NCI-H128 (cell line): ENCODE results near the gene CPNE1.

Experiments
- DNase-seq: peaks from one replicate; lab custom pipeline; 2025; ENCODE audit not compliant: unreplicated experiment; lab: John Stamatoyannopoulos, UW

CPNE1 gene

DNA sequence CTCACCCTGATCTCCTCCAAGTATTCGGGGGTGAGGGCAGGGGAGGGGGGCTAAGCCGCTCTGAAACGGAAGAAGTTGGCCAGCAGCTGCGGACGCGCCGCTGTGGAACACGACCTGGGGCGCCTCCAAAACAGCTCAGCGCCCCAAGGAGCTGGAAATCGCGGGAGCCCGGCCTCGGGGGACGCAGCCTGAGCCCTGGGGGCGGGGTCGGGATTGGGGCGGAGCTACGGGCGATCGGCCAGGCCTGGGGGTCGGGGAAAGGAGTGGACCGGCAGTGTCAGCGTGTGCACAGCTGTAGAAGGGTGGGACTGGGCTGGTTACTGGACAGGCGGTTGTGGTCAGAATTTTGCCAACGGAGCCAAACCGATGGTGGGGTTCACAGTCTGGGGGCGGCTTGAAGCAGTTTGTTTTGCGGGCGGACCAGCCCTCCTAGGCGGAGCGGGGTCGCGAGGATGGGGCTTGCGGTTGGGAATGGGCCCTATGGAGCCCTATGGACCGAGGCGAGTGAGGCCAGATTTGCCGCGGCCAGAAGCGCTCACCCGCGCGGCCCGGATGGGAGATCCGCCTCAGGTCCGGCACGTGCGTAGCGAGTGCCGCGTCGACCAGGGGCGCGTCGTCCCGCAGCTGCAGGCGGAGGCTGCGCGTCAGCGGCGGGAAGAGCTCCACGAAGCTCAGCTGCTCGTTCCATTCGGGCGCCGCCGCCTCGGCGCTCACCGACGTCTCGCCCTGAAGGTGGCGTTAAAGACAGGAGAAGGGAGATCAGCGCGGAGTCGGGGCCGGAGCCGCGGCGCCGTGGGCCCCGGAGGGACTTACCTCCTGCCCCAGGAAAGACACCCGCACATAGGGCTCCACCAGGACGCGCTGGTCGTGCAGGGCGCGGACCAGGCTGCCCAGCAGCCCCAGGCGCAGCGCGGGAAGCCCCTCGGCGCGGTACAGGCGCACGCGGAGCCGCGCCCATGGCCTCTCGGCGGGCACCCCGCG lies 63.4 kb downstream of the CPNE1 start:
- DNase-seq, result peak; percentile 55

DNA sequence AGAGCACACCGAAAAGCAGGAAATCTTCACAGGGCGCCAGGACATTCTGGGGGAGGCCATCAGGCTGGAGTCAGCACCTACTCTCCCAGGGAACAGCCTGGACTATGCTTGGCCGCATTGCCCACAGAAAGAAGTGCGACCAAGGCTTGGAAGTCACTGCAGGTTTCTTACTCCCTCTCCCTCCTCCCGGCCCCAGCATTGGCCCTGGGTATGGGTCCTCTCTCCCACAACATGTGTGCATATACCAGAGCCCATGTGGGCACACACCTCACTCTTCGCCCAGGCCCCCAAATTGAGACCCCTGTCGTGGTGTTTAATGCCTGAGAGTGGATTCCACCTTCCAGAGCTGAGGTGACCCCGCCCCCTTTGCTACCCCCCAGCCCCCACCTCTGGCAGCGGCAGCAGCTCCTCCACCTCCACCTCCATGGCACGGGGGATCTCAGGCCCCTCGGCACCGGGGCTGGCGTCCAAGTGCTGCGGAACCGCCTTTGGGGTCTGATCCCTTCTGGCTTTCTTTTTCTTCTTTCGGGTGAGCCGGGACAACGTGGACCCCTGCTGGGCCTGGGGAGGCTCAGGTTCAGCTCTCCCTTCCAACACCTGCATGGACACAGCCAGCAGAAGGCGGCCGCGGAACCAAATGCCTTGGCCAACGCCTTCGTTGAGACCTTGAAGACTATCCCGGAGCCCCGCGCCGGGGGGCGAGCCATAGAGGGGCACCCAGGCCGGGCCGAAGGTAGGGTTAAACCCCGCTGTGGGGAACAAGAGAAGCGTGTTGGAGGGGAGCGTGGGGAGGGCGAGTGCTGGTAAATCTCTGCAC lies 64.3 kb downstream of the CPNE1 start:
- DNase-seq, result no peak

DNA sequence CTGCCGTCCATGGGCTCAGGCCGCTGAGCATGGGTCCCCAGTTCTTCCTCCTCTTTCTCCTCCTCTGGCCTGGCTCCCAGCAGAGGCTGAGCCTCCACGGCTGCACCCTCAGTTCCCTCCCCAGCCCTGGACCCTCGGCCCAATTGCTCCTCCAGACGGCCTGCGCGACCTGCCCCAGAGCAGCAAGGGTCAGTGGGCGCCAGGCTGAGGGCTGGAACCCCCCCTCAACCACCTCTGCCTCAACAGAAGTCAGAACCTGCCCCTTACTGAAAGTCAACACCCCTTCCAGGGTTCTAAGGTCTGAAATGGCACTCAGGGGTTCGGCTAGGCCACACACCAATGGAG lies 65.0 kb downstream of the CPNE1 start:
- no peak for DNase-seq

DNA sequence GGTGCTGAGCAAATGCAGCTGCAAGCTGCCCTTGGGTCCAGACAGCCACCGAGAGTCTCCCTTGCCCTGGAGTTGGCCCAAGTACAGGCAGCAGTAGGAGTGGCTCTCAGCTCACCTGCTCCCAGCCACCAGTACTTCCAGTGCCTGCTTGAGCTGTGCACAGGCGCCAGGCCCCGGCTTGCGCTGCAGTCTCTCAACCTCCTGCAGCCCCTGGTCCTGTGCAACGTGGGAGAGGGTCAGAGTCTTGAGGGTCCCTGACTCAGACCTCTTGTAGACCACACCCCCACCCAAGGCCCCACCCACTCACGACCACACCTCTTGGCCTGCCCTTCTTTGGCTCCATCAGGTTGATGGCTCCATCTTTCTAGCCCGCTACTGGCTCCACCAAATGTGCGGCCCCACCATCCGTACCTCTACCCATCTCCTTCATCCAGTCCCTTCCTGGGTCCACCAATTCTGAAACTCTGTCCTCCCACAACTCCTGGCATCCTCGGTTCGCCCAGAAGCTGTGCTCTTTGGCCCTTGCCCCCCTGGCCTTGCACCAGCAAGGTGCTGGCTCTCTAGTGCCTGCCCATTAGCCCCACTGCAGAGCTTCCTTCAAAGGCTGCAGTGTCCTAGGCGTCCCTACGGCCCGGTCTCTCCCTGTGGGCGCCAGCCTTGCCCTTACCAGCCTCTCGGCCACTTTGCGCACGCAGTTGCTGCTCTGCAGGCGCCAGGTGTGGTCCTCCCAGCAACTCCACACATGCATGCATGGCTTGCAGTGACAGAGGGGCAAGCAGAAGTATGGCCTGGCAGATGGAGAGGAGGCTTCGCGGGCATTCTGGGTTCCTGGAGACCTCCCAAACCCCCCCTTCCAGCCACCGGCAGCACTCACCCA lies 65.6 kb downstream of the CPNE1 start:
- no peak for DNase-seq

DNA sequence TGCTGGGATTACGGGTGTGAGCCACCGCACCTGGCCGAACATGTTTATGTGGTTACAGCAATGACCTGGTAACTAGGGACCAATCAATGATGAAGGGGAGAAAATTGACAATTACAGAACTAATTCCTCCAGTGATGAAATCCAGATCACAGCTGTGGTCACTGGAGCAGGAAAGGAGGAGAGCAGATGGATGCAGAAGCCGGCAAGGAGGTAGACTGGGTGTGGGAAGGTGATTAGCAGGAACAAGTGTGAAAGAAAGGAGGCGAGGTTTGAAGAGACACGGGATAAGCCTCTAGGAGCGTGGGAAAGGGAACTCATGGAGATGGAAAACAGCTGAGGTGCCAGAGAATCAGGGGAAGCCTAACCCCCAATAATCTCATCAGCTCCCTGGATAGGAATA lies 66.2 kb downstream of the CPNE1 start:
- DNase-seq, result no peak

DNA sequence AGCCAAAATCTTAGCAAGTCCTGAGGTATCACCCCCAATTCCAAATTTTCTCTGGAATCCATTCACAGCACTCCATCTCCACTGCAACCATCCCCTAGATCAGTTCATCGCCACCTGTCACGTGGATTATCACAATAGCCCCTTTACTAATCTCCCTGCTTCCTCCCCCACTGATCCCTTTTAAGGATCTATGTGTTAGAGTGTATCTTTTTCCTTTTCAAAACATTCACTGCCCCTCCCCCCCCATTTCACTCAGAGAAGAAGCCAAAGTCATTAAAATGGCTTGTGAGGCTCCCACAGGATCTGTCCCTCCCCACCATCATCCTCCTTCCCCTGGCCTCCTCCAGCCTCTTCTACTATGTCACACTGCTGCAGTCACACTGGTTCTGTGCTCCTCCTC lies 67.5 kb downstream of the CPNE1 start:
- no peak for DNase-seq

DNA sequence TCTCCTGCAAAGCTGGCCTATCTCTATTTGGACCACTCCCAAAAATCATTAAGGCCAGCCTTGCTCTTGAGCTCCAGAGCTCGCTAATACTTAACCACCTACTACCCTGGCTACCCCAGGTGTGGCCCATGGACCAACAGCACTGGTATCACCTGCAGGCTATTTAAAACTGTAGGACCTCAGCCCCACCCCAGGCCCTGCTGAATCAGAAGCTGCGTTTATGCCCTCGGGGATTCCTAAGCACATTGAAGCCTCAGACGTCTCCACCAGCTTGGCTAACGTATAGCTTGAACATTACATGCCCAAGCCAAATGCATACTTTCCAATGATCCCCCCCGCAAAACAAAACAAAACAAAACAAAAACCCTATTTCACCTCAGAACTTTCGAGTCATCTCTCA lies 68.8 kb downstream of the CPNE1 start:
- DNase-seq, result no peak

DNA sequence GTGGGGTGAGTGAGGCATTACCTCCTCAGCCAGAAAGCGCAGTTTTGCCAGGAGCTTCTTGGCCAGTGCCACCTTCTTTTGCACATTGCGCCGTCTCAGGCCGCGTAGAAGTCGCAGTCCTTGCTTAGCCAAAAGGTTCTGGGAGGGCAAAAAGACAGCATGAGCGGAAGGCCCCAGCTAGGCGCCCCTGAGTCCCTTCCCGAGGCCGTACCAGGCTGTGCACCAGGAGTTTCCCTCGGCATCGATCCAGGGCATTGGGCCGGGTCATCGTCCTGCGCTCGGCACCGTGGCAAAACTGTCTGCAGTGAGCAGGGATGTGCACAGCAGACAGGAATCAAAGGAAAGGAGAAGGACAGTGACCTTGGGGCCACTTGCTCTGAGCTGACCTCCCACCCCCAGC lies 69.2 kb downstream of the CPNE1 start:
- DNase-seq, result no peak

DNA sequence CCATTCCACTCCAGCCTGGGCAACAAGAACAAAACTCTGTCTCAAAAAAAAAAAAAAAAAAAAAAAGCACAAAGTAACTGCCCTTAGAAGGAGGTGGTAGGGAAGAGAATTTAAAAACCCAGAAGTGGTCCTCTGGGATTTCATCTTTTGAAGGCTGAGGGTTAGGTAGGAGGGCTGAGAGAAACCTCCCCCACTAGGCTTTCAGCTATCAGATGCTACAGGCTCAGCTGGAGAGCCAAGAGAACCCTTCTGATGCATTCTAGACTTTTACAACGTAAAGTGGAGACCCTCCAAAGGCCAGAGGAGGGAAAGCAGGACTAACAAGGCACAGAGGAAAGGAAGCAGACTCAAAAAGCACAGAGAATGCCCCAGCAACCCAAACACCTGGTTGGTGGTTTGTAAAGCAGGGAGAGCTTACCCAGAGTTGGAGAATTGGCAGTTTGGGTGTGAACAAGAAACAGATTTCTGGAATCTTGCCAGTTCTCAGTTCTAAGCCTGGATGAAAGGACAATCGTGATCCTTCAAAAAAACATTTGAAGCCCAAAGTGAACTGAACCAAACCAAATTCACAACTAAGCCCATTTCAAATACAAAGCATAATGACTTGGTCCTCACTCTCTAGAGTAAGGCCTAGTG lies 72.2 kb downstream of the CPNE1 start:
- DNase-seq, result no peak

DNA sequence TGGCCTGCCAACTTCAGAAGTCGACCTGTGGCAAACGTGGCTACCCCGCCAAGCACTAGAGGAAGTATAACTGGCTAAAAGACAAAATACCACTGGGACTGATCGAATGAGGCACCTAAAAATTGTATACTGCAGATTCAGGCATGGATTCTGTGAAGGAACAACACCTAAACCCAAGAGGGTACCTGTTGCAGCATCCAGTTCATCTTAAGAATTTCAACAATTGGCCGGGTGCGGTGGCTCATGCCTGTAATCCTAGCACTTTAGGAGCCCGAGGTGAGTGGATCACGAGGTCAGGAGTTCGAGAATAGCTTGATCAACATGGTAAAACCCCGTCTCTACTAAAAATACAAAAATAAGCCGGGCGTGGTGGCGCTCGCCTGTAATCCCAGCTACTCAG lies 76.3 kb downstream of the CPNE1 start:
- no peak for DNase-seq

GRCh38 chr20:35587436-35587835 lies 77.3 kb downstream of the CPNE1 start:
- no peak for DNase-seq

GRCh38 chr20:35586751-35587425 lies 77.8 kb downstream of the CPNE1 start:
- no peak for DNase-seq

DNA sequence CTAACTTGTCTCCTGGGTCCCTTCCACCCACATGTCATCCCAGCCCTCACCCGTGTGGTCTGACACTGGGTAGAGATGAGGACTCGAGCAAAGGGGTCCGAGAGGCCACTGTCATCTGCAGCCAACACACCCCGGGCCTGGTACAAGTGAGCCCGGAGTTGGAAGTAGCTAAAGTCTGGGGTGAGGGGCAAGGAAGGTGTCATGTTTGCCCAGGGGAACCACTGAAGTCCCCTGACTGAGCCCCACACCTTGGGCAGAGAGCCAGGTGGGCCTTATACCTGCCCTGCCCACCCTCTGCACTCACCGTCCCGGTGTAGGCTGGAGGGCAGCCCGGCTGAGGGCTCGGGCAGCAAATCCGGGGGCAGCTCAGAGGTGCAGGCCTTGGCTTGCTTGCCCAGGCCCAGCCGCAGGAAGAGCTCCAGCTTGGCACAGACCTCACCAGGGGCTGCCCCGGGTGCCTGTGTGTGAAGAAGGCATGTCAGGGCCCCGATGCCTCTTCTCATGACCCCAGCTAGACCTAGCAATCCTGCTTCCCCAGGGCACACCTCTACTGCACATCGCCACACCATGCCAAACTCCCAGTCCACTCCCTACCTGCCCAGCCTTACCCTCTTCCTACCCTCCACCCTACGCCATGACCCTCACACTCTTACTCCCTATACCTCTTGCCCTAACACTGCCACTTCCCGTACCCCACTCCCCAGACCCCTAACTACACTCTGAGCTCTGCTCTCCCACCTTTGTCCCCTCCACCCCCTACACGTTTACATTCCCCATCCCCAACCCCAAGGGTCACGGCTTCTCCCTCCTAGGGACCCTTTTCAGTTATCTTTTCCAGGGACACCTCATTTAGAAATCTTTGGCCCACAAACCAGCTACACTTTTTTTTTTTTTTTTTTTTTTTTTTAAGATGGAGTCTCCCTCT lies 80.8 kb downstream of the CPNE1 start:
- DNase-seq, result no peak

GRCh38 chr20:35582741-35583404 lies 81.8 kb downstream of the CPNE1 start:
- DNase-seq, result no peak

DNA sequence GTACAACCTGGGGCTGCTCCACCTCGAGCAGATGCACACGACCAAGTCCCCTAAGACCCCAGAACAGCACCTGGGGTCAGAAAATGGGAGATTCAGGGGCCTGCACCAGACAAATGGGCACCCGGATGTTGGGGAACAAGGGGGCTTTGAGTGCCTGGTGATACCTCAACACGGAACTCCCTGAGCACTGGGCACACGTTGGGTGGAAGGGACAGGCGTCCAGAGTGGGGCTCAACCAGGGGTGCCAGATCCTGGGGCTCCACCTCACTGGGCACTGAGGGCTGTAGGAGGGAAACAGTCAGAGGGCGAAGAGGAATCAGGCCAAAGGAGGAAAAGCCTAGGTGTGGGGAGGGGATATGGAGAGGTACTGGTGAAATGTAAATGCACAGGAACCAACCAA lies 82.6 kb downstream of the CPNE1 start:
- DNase-seq, result no peak

- no peak for DNase-seq
These were observed 85.5 kb downstream of the CPNE1 start for GRCh38 chr20:35579196-35579595.

GRCh38 chr20:35578469-35578868 lies 86.2 kb downstream of the CPNE1 start:
- DNase-seq, result no peak

DNA sequence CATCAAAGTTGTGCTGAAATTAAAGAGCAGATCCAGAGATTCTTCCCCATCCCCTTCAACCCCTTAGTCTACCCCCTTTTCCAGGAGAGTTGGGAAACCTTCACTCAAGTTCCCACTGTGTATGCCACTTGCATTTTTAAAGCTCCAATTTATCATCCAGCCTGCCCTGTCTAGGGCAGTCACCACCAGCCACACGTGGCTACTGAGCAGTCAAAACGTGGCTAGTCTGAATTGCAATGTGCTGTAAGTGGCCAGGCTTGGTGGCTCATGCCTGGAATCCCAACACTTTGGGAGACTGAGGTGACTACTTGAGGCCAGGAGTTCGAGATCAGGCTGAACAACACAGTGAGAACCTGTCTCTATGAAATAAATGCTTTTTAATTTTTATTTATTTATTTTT lies 87.9 kb downstream of the CPNE1 start:
- DNase-seq, result no peak
